Natural killer cell treated with Interleukin-12 subunit alpha and Interleukin-12 subunit beta and Interleukin-15 and Interleukin-18, amount 100 ng/mL, for 72 hours (primary cell): Measurements from ENCODE around the gene TBL1X. TPM values are rescaled to one million over a fixed set of nuclear protein-coding genes. Genes with fewer than 3 reads are reported as not detected.

Experiments used
- ATAC-seq, 2 donors: fragments of 150-1000 bp; cut with Tn5 transposase in 1 of 2; sonication (Bioruptor Pico), chemical (Tn5 transposase) in 1 of 2; 2 replicates each; pipeline ENCODE4 v1.10.0; 2021
- DNase-seq: peaks from one replicate; pipeline ENCODE4 v3.0.0; 2022; ENCODE audit warnings: low spot score
- H3K27ac Mint-ChIP-seq, 2 donors: 1 replicate in 1 of 2; 2 replicates in 1 of 2; pipeline ENCODE4 v1.8.0; 2022; ENCODE audit warnings: mixed read lengths in 2 of 2, mild to moderate bottlenecking in 1 of 2, moderate library complexity in 1 of 2
- H3K27me3 Mint-ChIP-seq, 2 donors: 1 replicate in 1 of 2; 2 replicates in 1 of 2; pipeline ENCODE4 v1.8.0; 2022; ENCODE audit warnings: mixed read lengths in 2 of 2
- H3K36me3 Mint-ChIP-seq: one replicate; pipeline ENCODE4 v1.8.0; 2022; ENCODE audit warnings: mixed read lengths
- H3K4me1 Mint-ChIP-seq, 2 donors: 1 replicate in 1 of 2; 2 replicates in 1 of 2; pipeline ENCODE4 v1.8.0; 2022; ENCODE audit warnings: low read depth in 2 of 2, mixed read lengths in 2 of 2, mild to moderate bottlenecking in 1 of 2
- H3K4me3 Mint-ChIP-seq: one replicate; pipeline ENCODE4 v1.8.0; 2022; ENCODE audit warnings: mixed read lengths
- H3K9me3 Mint-ChIP-seq: 2 replicates; pipeline ENCODE4 v1.8.0; 2022; ENCODE audit warnings: mixed read lengths
- total RNA-seq, 2 donors: library from RNA; stranded (reverse); gene quantifications; one replicate each; pipeline ENCODE4 v1.2.3, GENCODE V29; 2022

The TBL1X gene
- total RNA-seq, 2 donors from 2014 or later = 32.3 to 37.9 TPM

GRCh38 chrX:9700555-9700954 lies 235.7 kb downstream of the TBL1X start:
- H3K9me3 Mint-ChIP-seq = no peaks in the 10 kb centered on the region
- H3K27me3 Mint-ChIP-seq = no peaks in the 10 kb centered on the region
- no peak overlapping the region for H3K27ac Mint-ChIP-seq
- H3K4me1 Mint-ChIP-seq = peaks cover 0 to 2% of the 10 kb centered on the region in 2 donors
- ATAC-seq = no peak
- no peak for DNase-seq
- no peak overlapping the region for H3K4me3 Mint-ChIP-seq
- no peaks in the 10 kb centered on the region for H3K36me3 Mint-ChIP-seq

GRCh38 chrX:9701790-9702189 lies 236.9 kb downstream of the TBL1X start:
- ATAC-seq = no peak
- Mint-ChIP-seq H3K36me3 (peaks cover 4% of the 10 kb centered on the region), H3K4me1 (peaks cover 0 to 2% of the 10 kb centered on the region in 2 donors), H3K9me3 (no peaks in the 10 kb centered on the region), H3K27ac (no peak overlapping the region), H3K27me3 (no peaks in the 10 kb centered on the region), H3K4me3 (no peak overlapping the region)
- no peak for DNase-seq

GRCh38 chrX:9703406-9703805 lies 238.5 kb downstream of the TBL1X start:
- Mint-ChIP-seq H3K36me3 (peaks cover 4% of the 10 kb centered on the region), H3K9me3 (no peaks in the 10 kb centered on the region), H3K4me1 (peaks cover 0 to 9% of the 10 kb centered on the region in 2 donors), H3K4me3 (no peak overlapping the region), H3K27ac (no peak overlapping the region), H3K27me3 (no peaks in the 10 kb centered on the region)
- DNase-seq (no peak), ATAC-seq (no peak)

- Mint-ChIP-seq H3K36me3 (peaks cover 4% of the 10 kb centered on the region), H3K9me3 (no peaks in the 10 kb centered on the region), H3K27ac (no peak overlapping the region), H3K4me1 (peaks cover 6 to 16% of the 10 kb centered on the region in 2 donors), H3K4me3 (no peak overlapping the region), H3K27me3 (no peaks in the 10 kb centered on the region)
- DNase-seq (no peak), ATAC-seq (peak in 1 of 2 donors; percentile 41)
Measured at GRCh38 chrX:9704876-9705465, 240.1 kb downstream of the TBL1X start.

- no peak overlapping the region for H3K4me3 Mint-ChIP-seq
- H3K36me3 Mint-ChIP-seq = peaks cover 4% of the 10 kb centered on the region
- peaks cover 6 to 16% of the 10 kb centered on the region in 2 donors for H3K4me1 Mint-ChIP-seq
- H3K9me3 Mint-ChIP-seq = no peaks in the 10 kb centered on the region
- ATAC-seq (no peak), DNase-seq (no peak)
- H3K27me3 Mint-ChIP-seq = no peaks in the 10 kb centered on the region
- no peak overlapping the region for H3K27ac Mint-ChIP-seq
Measured at GRCh38 chrX:9706421-9706820, 241.6 kb downstream of the TBL1X start.

GRCh38 chrX:9707306-9708033 lies 242.6 kb downstream of the TBL1X start:
- H3K27ac Mint-ChIP-seq = peak overlapping the region in 1 of 2 donors; percentile 24
- no peak overlapping the region for H3K4me3 Mint-ChIP-seq
- no peaks in the 10 kb centered on the region for H3K9me3 Mint-ChIP-seq
- no peak for DNase-seq
- H3K36me3 Mint-ChIP-seq = peaks cover 8% of the 10 kb centered on the region
- H3K27me3 Mint-ChIP-seq = no peaks in the 10 kb centered on the region
- no peak for ATAC-seq
- H3K4me1 Mint-ChIP-seq = peaks cover 6 to 16% of the 10 kb centered on the region in 2 donors

- peak overlapping the region in 1 of 2 donors; percentile 24 for H3K27ac Mint-ChIP-seq
- no peak overlapping the region for H3K4me3 Mint-ChIP-seq
- no peaks in the 10 kb centered on the region for H3K27me3 Mint-ChIP-seq
- H3K4me1 Mint-ChIP-seq = peaks cover 6 to 13% of the 10 kb centered on the region in 2 donors
- no peaks in the 10 kb centered on the region for H3K9me3 Mint-ChIP-seq
- DNase-seq (no peak), ATAC-seq (no peak)
- H3K36me3 Mint-ChIP-seq = peaks cover 8% of the 10 kb centered on the region
Measured at GRCh38 chrX:9708086-9708485, 243.2 kb downstream of the TBL1X start.

GRCh38 chrX:9708923-9709553 lies 244.2 kb downstream of the TBL1X start:
- H3K4me1 Mint-ChIP-seq = peaks cover 6 to 13% of the 10 kb centered on the region in 2 donors
- no peaks in the 10 kb centered on the region for H3K27me3 Mint-ChIP-seq
- ATAC-seq = peak; percentile 74 to 77
- peaks cover 8% of the 10 kb centered on the region for H3K36me3 Mint-ChIP-seq
- DNase-seq = peak; percentile 79
- H3K27ac Mint-ChIP-seq = peak overlapping the region in 1 of 2 donors; percentile 24
- no peak overlapping the region for H3K4me3 Mint-ChIP-seq
- H3K9me3 Mint-ChIP-seq = no peaks in the 10 kb centered on the region

- no peaks in the 10 kb centered on the region for H3K27me3 Mint-ChIP-seq
- DNase-seq (no peak), ATAC-seq (no peak)
- no peak overlapping the region for H3K27ac Mint-ChIP-seq
- H3K4me3 Mint-ChIP-seq = no peak overlapping the region
- peaks cover 8% of the 10 kb centered on the region for H3K36me3 Mint-ChIP-seq
- no peaks in the 10 kb centered on the region for H3K9me3 Mint-ChIP-seq
- peaks cover 6 to 13% of the 10 kb centered on the region in 2 donors for H3K4me1 Mint-ChIP-seq
Measured at GRCh38 chrX:9710332-9710731, 245.5 kb downstream of the TBL1X start.

- H3K36me3 Mint-ChIP-seq = peaks cover 30% of the 10 kb centered on the region
- no peak for ATAC-seq
- no peak for DNase-seq
- H3K27ac Mint-ChIP-seq = no peak overlapping the region
- no peak overlapping the region for H3K4me3 Mint-ChIP-seq
- peaks cover 4% of the 10 kb centered on the region for H3K9me3 Mint-ChIP-seq
- H3K4me1 Mint-ChIP-seq = no peaks in the 10 kb centered on the region
- H3K27me3 Mint-ChIP-seq = no peaks in the 10 kb centered on the region
Measured at GRCh38 chrX:9717376-9717775, 252.5 kb downstream of the TBL1X start.

GRCh38 chrX:9724711-9725110 lies 259.9 kb downstream of the TBL1X start:
- Mint-ChIP-seq H3K27me3 (no peaks in the 10 kb centered on the region), H3K36me3 (peaks cover 19% of the 10 kb centered on the region), H3K4me1 (no peaks in the 10 kb centered on the region), H3K9me3 (peaks cover 4% of the 10 kb centered on the region), H3K4me3 (no peak overlapping the region), H3K27ac (no peak overlapping the region)
- DNase-seq (no peak), ATAC-seq (no peak)

GRCh38 chrX:9728261-9728660 lies 263.4 kb downstream of the TBL1X start:
- Mint-ChIP-seq H3K36me3 (no peaks in the 10 kb centered on the region), H3K27ac (no peak overlapping the region), H3K4me1 (no peaks in the 10 kb centered on the region), H3K9me3 (no peaks in the 10 kb centered on the region), H3K27me3 (no peaks in the 10 kb centered on the region), H3K4me3 (no peak overlapping the region)
- DNase-seq (no peak), ATAC-seq (no peak)

- H3K27me3 Mint-ChIP-seq = no peaks in the 10 kb centered on the region
- no peak overlapping the region for H3K27ac Mint-ChIP-seq
- DNase-seq (no peak), ATAC-seq (no peak)
- H3K4me3 Mint-ChIP-seq = no peak overlapping the region
- no peaks in the 10 kb centered on the region for H3K36me3 Mint-ChIP-seq
- H3K4me1 Mint-ChIP-seq = no peaks in the 10 kb centered on the region
- H3K9me3 Mint-ChIP-seq = no peaks in the 10 kb centered on the region
Measured at GRCh38 chrX:9729171-9729885, 264.5 kb downstream of the TBL1X start.

GRCh38 chrX:9730078-9730477 lies 265.2 kb downstream of the TBL1X start:
- H3K4me1 Mint-ChIP-seq = no peaks in the 10 kb centered on the region
- peak in 1 of 2 donors; percentile 49 for ATAC-seq
- H3K36me3 Mint-ChIP-seq = no peaks in the 10 kb centered on the region
- no peak for DNase-seq
- H3K27ac Mint-ChIP-seq = no peak overlapping the region
- H3K27me3 Mint-ChIP-seq = no peaks in the 10 kb centered on the region
- H3K4me3 Mint-ChIP-seq = no peak overlapping the region
- H3K9me3 Mint-ChIP-seq = no peaks in the 10 kb centered on the region
